HepG2 (cell line): ENCODE results near the gene SUMO4.

Experiments
- ZNF138 ChIP-seq: sonication (generic); formaldehyde crosslinking; IDR thresholded peaks from 2 replicates; pipeline ENCODE4 v1.5.0; 2020; ENCODE audit warnings: mild to moderate bottlenecking, low read depth, missing genetic modification reagents
- ZNF556 ChIP-seq: sonication (generic); formaldehyde crosslinking; IDR thresholded peaks from 2 replicates; pipeline ENCODE4 v1.4.0; 2020; ENCODE audit warnings: mild to moderate bottlenecking, missing genetic modification reagents, borderline replicate concordance

- TF ChIP-seq ZNF138 (CRISPR knock-in tag) (no peak), ZNF556 (CRISPR knock-in tag) (no peak)
Observed at GRCh38 chr6:149425224-149425623, 25.2 kb downstream of the SUMO4 start.
